AG04449 (cell line): ENCODE data around the gene CACNA2D3.
"Not testable (repeated sequence)": the region's sequence is repeated elsewhere in the genome, so short reads cannot be mapped to it uniquely, and the experiment has no call there.

Experiments
- CTCF ChIA-PET: fragments of 350-600 bp; formaldehyde crosslinking; extraction: SDS; loops from one replicate; lab custom pipeline; 2021; ENCODE audit warnings: antibody characterized with exemption; lab: Yijun Ruan, JAX
- POLR2A ChIA-PET: fragments of 400-600, 350-600 bp; formaldehyde crosslinking; extraction: SDS; loops from one replicate; lab custom pipeline; 2020; ENCODE audit warnings: antibody characterized with exemption, inconsistent platforms; lab: Yijun Ruan, JAX
- DNase-seq: peaks from one replicate; pipeline ENCODE4 v3.0.0-alpha.2; 2010; ENCODE audit warnings: low read depth, low spot score
- H3K4me3 ChIP-seq: 2 replicates; pipeline ENCODE4 v1.5.1; 2011; ENCODE audit warnings: low read depth, mild to moderate bottlenecking, control low read depth, low read length
- TF ChIP-seq, protein P1 (sequence below): IDR thresholded peaks from one replicate; pipeline ENCODE4 v1.5.1; 2011; ENCODE audit warnings: mild to moderate bottlenecking, moderate library complexity, low read length, control low read depth, inconsistent platforms; ENCODE audit not compliant: insufficient read depth; ENCODE audit errors: missing control alignments

The CACNA2D3 gene

DNA sequence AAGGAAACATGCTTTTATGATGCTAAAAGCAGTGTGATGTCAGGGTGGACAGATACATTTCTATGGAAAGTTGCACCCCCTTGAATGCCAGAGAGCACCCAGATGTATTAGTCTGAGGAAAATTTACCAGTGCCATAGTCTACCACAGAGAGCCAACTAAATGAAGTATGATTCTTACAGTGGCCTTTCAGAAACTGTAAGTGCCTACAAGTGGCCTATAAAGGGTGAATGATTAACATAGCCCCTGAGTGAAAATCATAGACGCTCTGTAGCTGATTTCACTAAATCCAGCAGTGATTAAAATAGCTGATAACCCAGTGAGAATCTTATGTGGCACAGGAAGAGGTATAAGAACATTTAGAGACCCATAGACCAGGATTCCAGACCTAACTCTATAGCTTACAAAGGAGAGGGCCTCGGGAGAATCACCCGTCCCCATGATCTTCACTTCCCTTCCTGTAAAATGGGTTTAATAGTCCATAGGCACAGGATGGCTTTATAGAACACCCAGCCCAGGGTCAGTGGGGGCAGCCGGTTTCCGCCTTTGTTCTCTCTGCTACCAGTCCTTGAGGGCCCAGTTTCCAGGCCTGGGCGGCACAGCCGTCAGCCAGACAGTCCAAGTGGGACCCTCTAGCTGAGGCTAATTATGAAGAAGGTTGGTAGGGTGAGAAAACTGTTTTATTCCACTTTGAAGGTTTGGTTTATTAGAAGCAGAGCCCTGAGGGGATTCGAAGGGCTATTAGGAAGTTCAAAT lies 35.5 kb upstream of the CACNA2D3 start:
- ChIA-PET POLR2A (no interaction called here), CTCF (no interaction called here)
- DNase-seq, result no peak
- TF ChIP-seq, protein P1, sequence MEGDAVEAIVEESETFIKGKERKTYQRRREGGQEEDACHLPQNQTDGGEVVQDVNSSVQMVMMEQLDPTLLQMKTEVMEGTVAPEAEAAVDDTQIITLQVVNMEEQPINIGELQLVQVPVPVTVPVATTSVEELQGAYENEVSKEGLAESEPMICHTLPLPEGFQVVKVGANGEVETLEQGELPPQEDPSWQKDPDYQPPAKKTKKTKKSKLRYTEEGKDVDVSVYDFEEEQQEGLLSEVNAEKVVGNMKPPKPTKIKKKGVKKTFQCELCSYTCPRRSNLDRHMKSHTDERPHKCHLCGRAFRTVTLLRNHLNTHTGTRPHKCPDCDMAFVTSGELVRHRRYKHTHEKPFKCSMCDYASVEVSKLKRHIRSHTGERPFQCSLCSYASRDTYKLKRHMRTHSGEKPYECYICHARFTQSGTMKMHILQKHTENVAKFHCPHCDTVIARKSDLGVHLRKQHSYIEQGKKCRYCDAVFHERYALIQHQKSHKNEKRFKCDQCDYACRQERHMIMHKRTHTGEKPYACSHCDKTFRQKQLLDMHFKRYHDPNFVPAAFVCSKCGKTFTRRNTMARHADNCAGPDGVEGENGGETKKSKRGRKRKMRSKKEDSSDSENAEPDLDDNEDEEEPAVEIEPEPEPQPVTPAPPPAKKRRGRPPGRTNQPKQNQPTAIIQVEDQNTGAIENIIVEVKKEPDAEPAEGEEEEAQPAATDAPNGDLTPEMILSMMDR, result no peak
- H3K4me3 ChIP-seq, result no peak overlapping the region

DNA sequence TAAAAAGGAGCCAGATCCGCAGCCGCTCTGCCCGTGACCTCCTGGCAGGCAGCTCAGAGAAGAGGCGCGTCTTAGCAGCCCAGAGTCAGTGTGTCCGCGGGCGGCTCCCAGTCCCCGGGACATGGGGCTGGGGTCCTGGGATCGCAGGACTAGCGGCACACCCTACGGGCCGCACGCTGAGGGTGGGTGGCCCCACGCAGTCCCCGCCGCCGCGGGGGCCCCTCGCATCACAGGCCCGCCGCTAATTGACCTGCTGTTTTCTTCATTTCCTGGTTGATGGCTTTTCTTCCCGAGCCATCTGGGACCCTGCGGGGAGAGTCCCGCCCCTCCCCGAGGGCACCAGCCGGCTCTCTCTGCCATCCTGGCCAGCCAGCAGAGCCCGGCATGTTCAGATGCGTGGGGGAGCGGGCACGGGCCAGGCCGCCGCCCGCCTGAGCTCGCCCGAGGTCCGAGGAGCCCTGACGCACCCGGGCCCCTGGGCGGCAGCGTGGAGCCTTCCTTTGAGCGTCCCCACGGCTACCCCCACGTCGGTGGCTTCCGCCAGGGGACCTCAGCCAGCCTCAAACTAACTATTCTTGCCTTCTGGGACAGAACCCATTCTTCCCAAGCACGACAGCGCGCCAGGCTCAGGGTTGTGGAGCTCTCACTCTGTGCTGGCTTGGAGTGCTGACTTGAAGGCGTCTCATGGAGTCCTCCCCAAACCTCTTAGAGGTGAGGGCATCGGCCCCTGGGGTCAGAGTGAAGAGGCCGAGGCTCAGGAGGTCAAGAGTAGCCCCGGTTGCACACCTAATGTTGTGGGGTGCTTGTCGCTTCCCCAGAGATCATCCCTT lies 34.6 kb upstream of the CACNA2D3 start:
- no peak for DNase-seq
- no peak overlapping the region for H3K4me3 ChIP-seq
- TF ChIP-seq, protein P1, result no peak
- CTCF ChIA-PET, result no interaction called here
- POLR2A ChIA-PET, result no interaction called here

DNA sequence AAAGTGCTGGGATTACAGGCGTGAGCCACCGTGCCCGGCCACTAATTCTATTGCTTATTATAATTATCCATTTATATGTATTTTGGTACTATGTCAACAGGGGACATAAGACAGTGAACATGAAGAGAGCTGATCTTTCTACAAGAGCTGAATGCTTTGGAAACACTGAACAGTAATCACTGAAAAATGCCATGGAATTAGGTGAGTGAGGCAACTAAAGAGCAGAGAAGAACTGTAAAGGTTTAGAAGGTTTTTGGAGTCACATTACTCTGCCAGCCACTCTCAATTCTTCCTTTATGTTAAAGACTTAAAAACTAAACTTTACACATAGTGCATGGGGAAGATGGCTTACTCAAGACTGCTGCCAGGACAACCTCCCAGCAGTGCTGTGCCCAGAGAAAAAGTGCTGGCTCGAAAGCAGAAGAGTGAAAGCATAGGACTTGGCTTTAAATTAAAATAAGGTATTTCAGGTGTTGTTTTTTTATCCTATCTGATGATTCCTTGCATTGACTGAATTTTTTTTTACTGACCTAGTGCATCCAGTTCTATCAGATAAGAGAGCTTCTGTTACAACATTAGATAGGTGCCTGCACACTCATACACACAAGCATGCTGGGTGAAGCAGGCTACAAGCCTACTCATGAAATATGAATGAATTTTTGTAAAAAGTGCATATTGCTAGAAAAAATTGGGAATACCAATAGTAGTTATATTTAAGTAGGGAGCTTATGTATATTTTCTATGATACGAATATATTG lies 28.7 kb upstream of the CACNA2D3 start:
- no peak overlapping the region for H3K4me3 ChIP-seq
- CTCF ChIA-PET, result no interaction called here
- no peak for DNase-seq
- TF ChIP-seq, protein P1, result no peak
- POLR2A ChIA-PET, result no interaction called here

DNA sequence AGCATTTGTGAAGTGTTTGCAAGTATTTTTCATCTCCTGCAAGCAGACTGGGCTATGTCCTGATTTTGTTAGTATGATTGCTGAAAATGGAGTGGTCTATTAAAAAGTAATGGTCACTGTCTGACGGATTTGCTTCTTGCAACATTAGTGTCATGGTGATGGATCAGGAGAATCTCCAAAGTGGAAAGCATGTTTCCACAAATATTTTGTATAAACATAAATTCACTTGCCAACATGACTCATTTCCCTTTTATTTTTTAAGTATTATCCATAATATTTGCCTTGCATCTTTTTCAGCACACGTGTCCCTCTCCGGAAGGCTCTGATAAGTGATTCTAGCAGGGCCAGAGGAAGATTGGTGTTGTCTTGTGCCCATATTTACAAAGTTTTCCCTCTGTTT lies 27.4 kb upstream of the CACNA2D3 start:
- TF ChIP-seq, protein P1, result no peak
- ChIA-PET CTCF (no interaction called here), POLR2A (no interaction called here)
- DNase-seq, result no peak
- H3K4me3 ChIP-seq, result no peak overlapping the region

DNA sequence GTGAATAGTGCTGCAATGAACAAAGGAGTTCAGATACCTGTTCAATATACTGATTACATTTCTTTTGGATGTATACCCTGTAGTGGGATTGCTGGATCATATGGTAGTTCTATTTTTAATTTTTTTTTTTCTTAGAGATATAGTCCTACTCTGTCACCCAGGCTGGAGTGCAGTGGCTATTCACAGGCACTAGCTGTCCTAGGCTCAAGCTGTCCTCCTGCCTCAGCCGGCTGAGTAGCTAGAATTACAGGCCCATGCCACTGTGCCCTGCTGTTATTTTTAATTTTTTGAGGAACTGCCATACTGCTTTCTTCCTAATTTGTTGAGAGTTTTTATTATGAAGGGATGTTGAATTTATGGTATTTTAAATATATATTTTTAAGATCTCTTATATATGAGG lies 23.0 kb upstream of the CACNA2D3 start:
- no peak overlapping the region for H3K4me3 ChIP-seq
- ChIA-PET CTCF (no interaction called here), POLR2A (no interaction called here)
- TF ChIP-seq, protein P1, result no peak
- DNase-seq, result no peak

DNA sequence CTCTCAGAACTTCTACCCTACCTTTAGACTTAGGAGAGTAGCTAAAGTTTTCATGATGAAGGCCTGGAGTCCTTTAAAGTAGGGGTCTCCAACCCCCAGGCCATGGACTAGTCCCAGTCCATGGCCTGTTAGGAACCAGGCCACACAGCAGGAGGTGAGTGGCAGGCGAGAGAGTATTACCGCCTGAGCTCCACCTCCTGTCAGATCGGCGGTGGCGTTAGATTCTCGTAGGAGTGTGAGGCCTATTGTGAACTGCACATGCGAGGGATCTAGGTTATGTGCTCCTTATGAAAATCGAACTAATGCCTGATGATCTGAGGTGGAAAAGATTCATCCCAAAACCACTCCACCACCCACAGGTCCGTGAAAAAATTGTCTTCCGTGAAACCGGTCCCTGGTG lies 18.3 kb upstream of the CACNA2D3 start:
- TF ChIP-seq, protein P1, result no peak
- no peak for DNase-seq
- POLR2A ChIA-PET, result no interaction called here
- CTCF ChIA-PET, result no interaction called here
- H3K4me3 ChIP-seq, result no peak overlapping the region

DNA sequence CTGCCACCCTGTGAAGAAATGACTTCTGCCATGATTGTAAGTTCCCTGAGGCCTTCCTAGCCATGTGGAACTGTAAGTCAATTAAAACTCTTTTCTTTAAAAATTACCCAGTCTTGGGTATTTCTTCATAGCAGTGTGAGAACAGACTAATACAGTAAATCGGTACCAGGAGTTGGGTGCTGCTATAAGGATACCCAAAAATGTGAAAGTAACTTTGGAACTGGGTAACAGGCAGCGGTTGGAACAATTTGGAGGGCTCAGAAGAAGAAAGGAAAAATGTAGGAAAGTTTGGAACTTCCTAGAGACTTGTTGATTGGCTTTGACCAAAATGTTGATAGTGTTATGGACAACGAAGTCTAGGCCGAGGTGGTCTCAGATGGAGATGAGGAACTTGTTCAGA lies 6.2 kb upstream of the CACNA2D3 start:
- DNase-seq, POLR2A ChIA-PET, H3K4me3 ChIP-seq, CTCF ChIA-PET: not testable (repeated sequence)
